ENCODE measurements around the gene UST.

The UST gene

GRCh38 chr6:148800536-148800935 lies 53.7 kb downstream of the UST start:
- no peak for DNase-seq (ENCODE audit: low spot score)
- FAIRE-seq, result no peak

- DNase-seq (ENCODE audit: low spot score) (no peak), FAIRE-seq (no peak)
Measured at GRCh38 chr6:148803979-148804378, 57.1 kb downstream of the UST start.

GRCh38 chr6:148805777-148806176 lies 58.9 kb downstream of the UST start:
- DNase-seq (ENCODE audit: low spot score), result no peak
- FAIRE-seq, result no peak

GRCh38 chr6:148807784-148808183 lies 61.0 kb downstream of the UST start:
- FAIRE-seq (no peak), DNase-seq (ENCODE audit: low spot score) (no peak)

- FAIRE-seq (no peak), DNase-seq (ENCODE audit: low spot score) (no peak)
Measured at GRCh38 chr6:148808786-148809304, 62.0 kb downstream of the UST start.

GRCh38 chr6:148811459-148811858 lies 64.6 kb downstream of the UST start:
- FAIRE-seq, result no peak
- no peak for DNase-seq (ENCODE audit: low spot score)

GRCh38 chr6:148814082-148814790 lies 67.4 kb downstream of the UST start:
- no peak for DNase-seq (ENCODE audit: low spot score)
- no peak for FAIRE-seq

- no peak for DNase-seq (ENCODE audit: low spot score)
Measured at GRCh38 chr6:148814869-148815268, 68.0 kb downstream of the UST start.

GRCh38 chr6:148816117-148816516 lies 69.3 kb downstream of the UST start:
- FAIRE-seq (no peak), DNase-seq (ENCODE audit: low spot score) (no peak)

More at GRCh38 chr6:148814869-148815268, 68.0 kb downstream of the UST start:
- no peak for FAIRE-seq

GRCh38 chr6:148817689-148818088 lies 70.9 kb downstream of the UST start:
- DNase-seq (ENCODE audit: low spot score) (no peak), FAIRE-seq (no peak)

GRCh38 chr6:148818939-148819575 lies 72.2 kb downstream of the UST start:
- DNase-seq (ENCODE audit: low spot score) (no peak), FAIRE-seq (no peak)

- FAIRE-seq, result no peak
- DNase-seq (ENCODE audit: low spot score), result no peak
Measured at GRCh38 chr6:148819852-148820251, 73.0 kb downstream of the UST start.

GRCh38 chr6:148822819-148823218 lies 76.0 kb downstream of the UST start:
- FAIRE-seq (no peak), DNase-seq (ENCODE audit: low spot score) (no peak)

- DNase-seq (ENCODE audit: low spot score), result no peak
- no peak for FAIRE-seq
Measured at GRCh38 chr6:148824291-148824690, 77.5 kb downstream of the UST start.

GRCh38 chr6:148824960-148825359 lies 78.1 kb downstream of the UST start:
- FAIRE-seq, result no peak
- DNase-seq (ENCODE audit: low spot score), result no peak

- no peak for DNase-seq (ENCODE audit: low spot score)
- FAIRE-seq, result no peak
Measured at GRCh38 chr6:148825492-148825891, 78.7 kb downstream of the UST start.

- DNase-seq (ENCODE audit: low spot score) (no peak), FAIRE-seq (no peak)
Measured at GRCh38 chr6:148827416-148828045, 80.7 kb downstream of the UST start.

- FAIRE-seq, result no peak
- no peak for DNase-seq (ENCODE audit: low spot score)
Measured at GRCh38 chr6:148828047-148828446, 81.2 kb downstream of the UST start.

GRCh38 chr6:148829415-148830101 lies 82.7 kb downstream of the UST start:
- FAIRE-seq (no peak), DNase-seq (ENCODE audit: low spot score) (no peak)

- DNase-seq (ENCODE audit: low spot score) (no peak), FAIRE-seq (no peak)
Measured at GRCh38 chr6:148830614-148831013, 83.8 kb downstream of the UST start.

- DNase-seq (ENCODE audit: low spot score), result no peak
- FAIRE-seq, result no peak
Measured at GRCh38 chr6:148831064-148831463, 84.2 kb downstream of the UST start.

- FAIRE-seq, result no peak
- DNase-seq (ENCODE audit: low spot score), result no peak
Measured at GRCh38 chr6:148831531-148831930, 84.7 kb downstream of the UST start.

Measured in RCC 7860 (cell line).